WTC11 (cell line): ENCODE measurements around the gene OGA. TPM values are rescaled to one million over a fixed set of nuclear protein-coding genes. Genes with fewer than 3 reads are reported as not detected.

ENCODE experiments used
- ATAC-seq: fragments of 200-7000 bp; cut with Tn5 transposase; 2 replicates; pipeline ENCODE4 v1.10.0; 2021; ENCODE audit warnings: mild to moderate bottlenecking, moderate library complexity
- CTCF ChIA-PET: fragments of 300-600 bp; sonication (Branson Sonifier 250); formaldehyde crosslinking; loops from one replicate; lab custom pipeline; 2021; ENCODE audit warnings: antibody characterized with exemption; lab: Charles Lee
- POLR2A ChIA-PET: fragments of 350-600 bp; sonication (Branson Sonifier 250); formaldehyde crosslinking; loops from one replicate; lab custom pipeline; 2021; ENCODE audit warnings: antibody characterized with exemption; lab: Charles Lee
- DNase-seq: peaks from one replicate; pipeline ENCODE4 v3.0.0; 2021; ENCODE audit warnings: low spot score
- H3K27ac Mint-ChIP-seq: 2 replicates; pipeline ENCODE4 v1.8.0; 2021; ENCODE audit warnings: mixed read lengths
- H3K27me3 Mint-ChIP-seq: 2 replicates; pipeline ENCODE4 v1.8.0; 2021; ENCODE audit warnings: low read depth, mild to moderate bottlenecking, moderate library complexity, mixed read lengths
- H3K36me3 Mint-ChIP-seq: 2 replicates; pipeline ENCODE4 v1.8.0; 2021; ENCODE audit warnings: mixed read lengths
- H3K4me1 Mint-ChIP-seq: 2 replicates; pipeline ENCODE4 v1.8.0; 2022; ENCODE audit warnings: mixed read lengths
- H3K4me3 Mint-ChIP-seq: 2 replicates; pipeline ENCODE4 v1.8.0; 2021; ENCODE audit warnings: mild to moderate bottlenecking, moderate library complexity, mixed read lengths
- H3K9me3 Mint-ChIP-seq: 2 replicates; pipeline ENCODE4 v1.8.0; 2021; ENCODE audit warnings: mixed read lengths
- ARID4B ChIP-seq: sonication (generic); formaldehyde crosslinking; IDR thresholded peaks from 2 replicates; pipeline ENCODE4 v1.8.0; 2023; ENCODE audit warnings: missing genetic modification reagents, mild to moderate bottlenecking, borderline replicate concordance
- CREB1 ChIP-seq: sonication (generic); formaldehyde crosslinking; IDR thresholded peaks from 2 replicates; pipeline ENCODE4 v1.8.0; 2023; ENCODE audit warnings: mild to moderate bottlenecking, missing genetic modification reagents
- E2F5 ChIP-seq: sonication (generic); formaldehyde crosslinking; IDR thresholded peaks from 2 replicates; pipeline ENCODE4 v1.8.1; 2022; ENCODE audit warnings: mild to moderate bottlenecking, moderate library complexity, missing genetic modification reagents
- EMX1 ChIP-seq: fragments of 250-450 bp; sonication (Bioruptor Pico); IDR thresholded peaks from 2 replicates; pipeline ENCODE4 v1.8.0; 2021; ENCODE audit warnings: mild to moderate bottlenecking
- ETV6 ChIP-seq: sonication (generic); formaldehyde crosslinking; IDR thresholded peaks from 2 replicates; pipeline ENCODE4 v1.8.1; 2022; ENCODE audit warnings: mild to moderate bottlenecking, missing genetic modification reagents
- FOXJ3 ChIP-seq: sonication (generic); formaldehyde crosslinking; IDR thresholded peaks from 2 replicates; pipeline ENCODE4 v1.9.0; 2021; ENCODE audit warnings: missing genetic modification reagents, mild to moderate bottlenecking, borderline replicate concordance
- FOXK1 ChIP-seq: sonication (generic); formaldehyde crosslinking; IDR thresholded peaks from 2 replicates; pipeline ENCODE4 v1.8.0; 2022; ENCODE audit warnings: mild to moderate bottlenecking, moderate library complexity, missing genetic modification reagents
- FOXP4 ChIP-seq: sonication (generic); formaldehyde crosslinking; IDR thresholded peaks from 2 replicates; pipeline ENCODE4 v1.8.0; 2022; ENCODE audit warnings: mild to moderate bottlenecking, missing genetic modification reagents
- GABPB1 ChIP-seq: sonication (generic); formaldehyde crosslinking; IDR thresholded peaks from 2 replicates; pipeline ENCODE4 v1.8.1; 2023; ENCODE audit warnings: mild to moderate bottlenecking, missing genetic modification reagents
- MLX ChIP-seq: sonication (generic); formaldehyde crosslinking; IDR thresholded peaks from 2 replicates; pipeline ENCODE4 v1.8.1; 2023; ENCODE audit warnings: mild to moderate bottlenecking, missing genetic modification reagents, moderate library complexity
- NFYB ChIP-seq: sonication (generic); formaldehyde crosslinking; conservative IDR thresholded peaks from 2 replicates; pipeline ENCODE4 v1.8.0; 2022; ENCODE audit warnings: low read depth, missing genetic modification reagents
- NR1H2 ChIP-seq: sonication (generic); formaldehyde crosslinking; IDR thresholded peaks from 2 replicates; pipeline ENCODE4 v1.9.0; 2021; ENCODE audit warnings: mild to moderate bottlenecking, moderate library complexity, missing genetic modification reagents
- OVOL2 ChIP-seq: fragments of 250-450 bp; sonication (Bioruptor Pico); IDR thresholded peaks from 2 replicates; pipeline ENCODE4 v1.9.0; 2021; ENCODE audit warnings: mild to moderate bottlenecking, borderline replicate concordance
- ZNF219 ChIP-seq: sonication (generic); formaldehyde crosslinking; IDR thresholded peaks from 2 replicates; pipeline ENCODE4 v1.8.0; 2023; ENCODE audit warnings: missing genetic modification reagents, mild to moderate bottlenecking, borderline replicate concordance
- ZNF263 ChIP-seq: sonication (generic); formaldehyde crosslinking; IDR thresholded peaks from 2 replicates; pipeline ENCODE4 v1.8.1; 2022; ENCODE audit warnings: low read depth, mild to moderate bottlenecking, moderate library complexity, missing genetic modification reagents
- ZNF317 ChIP-seq: sonication (generic); formaldehyde crosslinking; IDR thresholded peaks from 2 replicates; pipeline ENCODE4 v1.8.1; 2023; ENCODE audit warnings: low read depth, mild to moderate bottlenecking, moderate library complexity, missing genetic modification reagents, borderline replicate concordance
- ZNF396 ChIP-seq: fragments of 250-450 bp; sonication (Bioruptor Pico); IDR thresholded peaks from 2 replicates; pipeline ENCODE4 v1.8.0; 2021; ENCODE audit warnings: mild to moderate bottlenecking, moderate library complexity, borderline replicate concordance
- ZNF423 ChIP-seq: fragments of 250-450 bp; sonication (Bioruptor Pico); IDR thresholded peaks from 2 replicates; pipeline ENCODE4 v2.1.2; 2022; ENCODE audit warnings: mild to moderate bottlenecking, moderate library complexity
- ZSCAN18 ChIP-seq: fragments of 250-450 bp; sonication (Bioruptor Pico); IDR thresholded peaks from 2 replicates; pipeline ENCODE4 v2.1.2; 2022; ENCODE audit warnings: mild to moderate bottlenecking, moderate library complexity
- total RNA-seq: library from RNA; stranded (reverse); gene quantifications from 3 replicates; pipeline ENCODE4 v1.2.3, GENCODE V29; 2021
- TF ChIP-seq, protein P1 (sequence below): sonication (generic); formaldehyde crosslinking; conservative IDR thresholded peaks from 2 replicates; pipeline ENCODE4 v1.8.1; 2023; ENCODE audit warnings: mild to moderate bottlenecking, low read depth, missing genetic modification reagents, moderate library complexity

The OGA gene
- total RNA-seq, 1 experiment from 2014 or later: 111 TPM

DNA sequence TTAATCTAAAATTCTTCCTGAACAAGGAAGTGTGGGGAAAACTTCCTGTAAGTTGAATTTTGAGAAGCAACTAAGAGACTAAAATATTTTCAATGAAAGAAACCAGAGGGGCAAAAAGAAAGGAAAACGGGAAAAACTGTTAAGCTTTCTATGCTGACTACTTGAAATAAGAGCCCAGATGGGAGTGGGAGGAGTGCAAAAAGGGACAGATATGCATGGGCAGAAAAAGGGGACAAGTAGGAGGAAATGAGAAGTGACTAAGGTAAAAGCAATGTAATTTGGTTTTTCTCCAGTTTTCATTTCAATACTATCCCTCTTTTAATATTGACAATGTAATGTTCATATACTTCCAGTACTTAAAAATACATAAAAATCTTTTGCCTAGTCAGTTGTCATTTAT is 11.1 kb downstream of the OGA start (continued):
- no peak for TF ChIP-seq ARID4B (CRISPR knock-in tag)
- TF ChIP-seq ZNF317 (CRISPR knock-in tag): no peak
- TF ChIP-seq, protein P1, sequence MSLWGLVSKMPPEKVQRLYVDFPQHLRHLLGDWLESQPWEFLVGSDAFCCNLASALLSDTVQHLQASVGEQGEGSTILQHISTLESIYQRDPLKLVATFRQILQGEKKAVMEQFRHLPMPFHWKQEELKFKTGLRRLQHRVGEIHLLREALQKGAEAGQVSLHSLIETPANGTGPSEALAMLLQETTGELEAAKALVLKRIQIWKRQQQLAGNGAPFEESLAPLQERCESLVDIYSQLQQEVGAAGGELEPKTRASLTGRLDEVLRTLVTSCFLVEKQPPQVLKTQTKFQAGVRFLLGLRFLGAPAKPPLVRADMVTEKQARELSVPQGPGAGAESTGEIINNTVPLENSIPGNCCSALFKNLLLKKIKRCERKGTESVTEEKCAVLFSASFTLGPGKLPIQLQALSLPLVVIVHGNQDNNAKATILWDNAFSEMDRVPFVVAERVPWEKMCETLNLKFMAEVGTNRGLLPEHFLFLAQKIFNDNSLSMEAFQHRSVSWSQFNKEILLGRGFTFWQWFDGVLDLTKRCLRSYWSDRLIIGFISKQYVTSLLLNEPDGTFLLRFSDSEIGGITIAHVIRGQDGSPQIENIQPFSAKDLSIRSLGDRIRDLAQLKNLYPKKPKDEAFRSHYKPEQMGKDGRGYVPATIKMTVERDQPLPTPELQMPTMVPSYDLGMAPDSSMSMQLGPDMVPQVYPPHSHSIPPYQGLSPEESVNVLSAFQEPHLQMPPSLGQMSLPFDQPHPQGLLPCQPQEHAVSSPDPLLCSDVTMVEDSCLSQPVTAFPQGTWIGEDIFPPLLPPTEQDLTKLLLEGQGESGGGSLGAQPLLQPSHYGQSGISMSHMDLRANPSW (CRISPR knock-in tag): no peak
- no peak for TF ChIP-seq FOXK1 (CRISPR knock-in tag)
- TF ChIP-seq ZNF263 (CRISPR knock-in tag): no peak

DNA sequence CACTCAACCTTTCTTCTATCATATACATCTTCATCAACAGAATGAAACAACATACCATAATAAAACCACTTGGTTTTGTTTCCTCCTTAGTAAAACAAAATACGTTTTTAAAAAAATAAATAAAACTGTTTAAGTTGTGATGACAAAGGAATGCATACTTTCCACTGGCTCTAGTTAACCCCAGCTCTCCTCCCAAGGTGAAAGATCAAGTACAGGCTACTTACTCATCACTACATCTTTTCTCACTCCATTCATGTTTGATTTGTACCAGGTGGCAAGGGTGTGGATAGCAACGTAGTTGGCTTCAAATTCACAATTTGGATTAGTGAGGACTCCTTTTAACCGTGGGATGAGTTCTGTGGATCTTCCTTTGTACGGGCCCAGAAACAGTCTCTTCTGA is 14.7 kb downstream of the OGA start:
- H3K27ac Mint-ChIP-seq: no peak overlapping the region
- H3K4me3 Mint-ChIP-seq: no peak overlapping the region
- TF ChIP-seq GABPB1 (CRISPR knock-in tag) (no peak), CREB1 (CRISPR knock-in tag) (no peak), ZNF423 (CRISPR knock-in tag) (no peak)
- TF ChIP-seq, all 79 proteins: peak for 0
- no peaks in the 10 kb centered on the region for H3K9me3 Mint-ChIP-seq
- DNase-seq (no peak), ATAC-seq (no peak)
- no peaks in the 10 kb centered on the region for H3K27me3 Mint-ChIP-seq
- peaks cover 82% of the 10 kb centered on the region for H3K36me3 Mint-ChIP-seq
- H3K4me1 Mint-ChIP-seq: no peaks in the 10 kb centered on the region
- ChIA-PET POLR2A (interaction anchor here (0.7 kb wide), 1 partner anchor 10 kb away, joined by 5 read pairs; no protein-coding TSS in a partner anchor), CTCF (interaction anchor here (0.7 to 0.8 kb wide), 2 partner anchors 38 to 195 kb away, joined by 4 to 5 read pairs; no protein-coding TSS in a partner anchor)

DNA sequence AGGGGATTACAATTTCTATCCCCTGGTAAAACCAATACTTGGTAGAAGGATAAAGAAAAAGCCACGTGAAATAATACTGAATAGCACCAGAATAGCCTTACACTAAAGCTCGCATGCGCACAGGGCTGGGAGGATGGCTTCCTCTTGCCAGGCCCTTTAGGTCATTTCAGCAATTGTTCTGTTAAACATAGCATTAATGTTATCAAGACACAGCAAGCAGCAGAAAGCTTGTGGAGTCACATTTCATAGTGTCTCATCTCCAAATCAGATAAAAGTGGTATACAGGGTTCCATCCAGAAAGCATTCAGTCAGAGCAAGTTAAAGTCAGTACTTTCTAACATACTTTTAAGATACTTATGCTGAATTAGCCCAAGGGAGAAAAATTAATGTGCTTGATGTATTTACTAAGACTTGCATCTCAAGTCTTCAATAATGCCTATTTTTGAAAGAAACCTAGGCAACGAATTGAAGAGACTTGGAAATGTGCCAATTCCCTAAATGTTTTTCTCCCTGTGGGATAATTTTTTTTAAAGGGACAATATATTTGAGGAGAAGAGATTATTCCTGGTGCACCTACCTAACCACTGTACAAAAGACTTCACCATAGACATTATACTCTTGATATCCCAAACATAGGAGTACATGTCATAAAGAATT is 20.7 kb downstream of the OGA start:
- peaks cover 87% of the 10 kb centered on the region for H3K36me3 Mint-ChIP-seq
- no peak for ATAC-seq
- no peak for TF ChIP-seq CREB1 (CRISPR knock-in tag)
- no peak for TF ChIP-seq MLX (CRISPR knock-in tag)
- TF ChIP-seq FOXP4 (CRISPR knock-in tag): no peak
- TF ChIP-seq ZSCAN18 (CRISPR knock-in tag): no peak
- no peak for TF ChIP-seq EMX1 (CRISPR knock-in tag)
- no peak for TF ChIP-seq ZNF219 (CRISPR knock-in tag)
- no peak for TF ChIP-seq NR1H2 (CRISPR knock-in tag)
- no peak for TF ChIP-seq OVOL2 (CRISPR knock-in tag)
- TF ChIP-seq FOXJ3 (CRISPR knock-in tag): no peak
- no peak for TF ChIP-seq ETV6 (CRISPR knock-in tag)
- TF ChIP-seq ZNF396 (CRISPR knock-in tag): no peak
- no peak for TF ChIP-seq E2F5 (CRISPR knock-in tag)
- no peak for TF ChIP-seq NFYB (CRISPR knock-in tag)
- H3K4me1 Mint-ChIP-seq: no peaks in the 10 kb centered on the region
- H3K27me3 Mint-ChIP-seq: no peaks in the 10 kb centered on the region
- CTCF ChIA-PET: interaction anchor here (0.8 to 2.1 kb wide), 3 partner anchors 24 to 195 kb away, joined by 3 to 5 read pairs (median 5); no protein-coding TSS in a partner anchor
- H3K9me3 Mint-ChIP-seq: no peaks in the 10 kb centered on the region
- 0 out of 2 replicates have a peak overlapping the region, but pooled peaks have one; percentile 16 for H3K27ac Mint-ChIP-seq
- DNase-seq: no peak
- POLR2A ChIA-PET: interaction anchor here (0.7 to 1.1 kb wide), 5 partner anchors 15 to 1295 kb away, joined by 3 to 5 read pairs (median 3); no protein-coding TSS in a partner anchor
- H3K4me3 Mint-ChIP-seq: no peak overlapping the region
